HEK293 (cell line): ENCODE data around the gene C6orf136.
A peak's percentile ranks its signal among the peaks of the same experiment; 100 is the strongest.

Source experiments
- KLF9 ChIP-seq: fragments of 450-650 bp; formaldehyde crosslinking; IDR thresholded peaks from 2 replicates; pipeline ENCODE4 v1.5.1; 2016; ENCODE audit warnings: missing biosample characterization, missing genetic modification characterization, low read depth
- YY1 ChIP-seq: fragments of 450-650 bp; formaldehyde crosslinking; IDR thresholded peaks from 2 replicates; pipeline ENCODE4 v1.5.1; 2018; ENCODE audit warnings: missing biosample characterization, missing genetic modification characterization
- ZNF121 ChIP-seq: fragments of 450-650 bp; formaldehyde crosslinking; IDR thresholded peaks from 2 replicates; pipeline ENCODE4 v1.5.1; 2016; ENCODE audit warnings: missing biosample characterization, missing genetic modification characterization
- ZNF174 ChIP-seq: fragments of 450-650 bp; formaldehyde crosslinking; IDR thresholded peaks from 2 replicates; pipeline ENCODE4 v1.5.0; 2017; ENCODE audit warnings: missing biosample characterization, mild to moderate bottlenecking, missing genetic modification characterization
- ZNF510 ChIP-seq: fragments of 450-650 bp; formaldehyde crosslinking; IDR thresholded peaks from 2 replicates; pipeline ENCODE4 v1.5.1; 2018; ENCODE audit warnings: mild to moderate bottlenecking, missing genetic modification characterization, missing biosample characterization; ENCODE audit not compliant: insufficient replicate concordance
- ZNF660 ChIP-seq: fragments of 450-650 bp; IDR thresholded peaks from 2 replicates; pipeline ENCODE4 v1.5.1; 2018; ENCODE audit warnings: missing biosample characterization, mild to moderate bottlenecking, missing genetic modification characterization
- ZSCAN30 ChIP-seq: fragments of 450-650 bp; IDR thresholded peaks from 2 replicates; pipeline ENCODE4 v1.5.1; 2018; ENCODE audit warnings: missing biosample characterization, mild to moderate bottlenecking, missing genetic modification characterization, moderate library complexity
- TF ChIP-seq, protein P1 (sequence below): fragments of 450-650 bp; formaldehyde crosslinking; IDR thresholded peaks from 2 replicates; pipeline ENCODE4 v1.5.1; 2016; ENCODE audit warnings: missing biosample characterization, missing genetic modification characterization
- TF ChIP-seq, protein P2 (sequence below): fragments of 450-650 bp; formaldehyde crosslinking; IDR thresholded peaks from 2 replicates; pipeline ENCODE4 v1.5.1; 2016; ENCODE audit warnings: missing biosample characterization, missing genetic modification characterization

DNA sequence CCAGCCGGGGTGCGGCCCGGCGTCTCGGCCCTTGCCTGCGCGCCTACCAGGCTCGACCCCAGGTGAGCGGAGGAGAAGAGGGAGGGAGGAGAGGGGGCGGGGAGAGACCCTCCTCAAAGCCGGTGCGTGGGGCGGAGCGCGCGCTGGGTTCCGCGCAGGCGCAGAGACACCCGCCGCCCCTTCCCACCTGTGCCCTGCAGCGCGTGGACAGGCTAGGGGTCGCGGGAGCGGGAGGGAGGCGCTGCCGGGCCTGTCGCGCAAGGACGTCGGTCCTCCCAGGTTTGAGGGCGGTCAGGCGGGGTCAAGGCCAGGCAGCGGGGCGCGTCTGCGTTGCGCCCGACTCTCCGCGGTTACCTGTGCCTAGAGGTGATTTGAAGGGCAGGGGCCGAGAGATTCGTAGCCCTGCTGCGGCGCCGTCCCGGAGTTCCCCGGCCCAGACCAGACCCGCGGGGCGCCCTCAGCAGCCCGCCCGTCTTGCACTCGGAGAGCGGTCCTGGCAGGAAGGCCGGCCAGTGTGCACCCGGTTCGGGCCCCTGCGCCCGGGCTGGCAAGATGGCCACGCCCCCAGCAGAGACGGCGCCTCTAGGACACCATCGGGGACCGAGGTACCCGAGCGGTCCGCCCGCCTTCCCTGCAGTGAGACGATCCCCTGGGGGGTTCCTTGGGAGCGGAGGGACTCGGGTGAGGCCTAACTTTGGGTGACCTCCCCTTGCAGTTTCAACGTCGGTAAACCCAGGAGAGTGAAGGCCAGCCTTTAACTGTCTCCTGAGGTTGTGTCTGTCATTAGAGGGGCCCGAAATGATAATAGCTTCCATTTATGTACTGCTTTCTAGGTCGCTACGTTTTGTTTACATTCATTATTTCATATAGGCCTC lies 546 bp downstream of the C6orf136 start:
- TF ChIP-seq ZNF510 (tag by site-specific recombination), result no peak
- peak; percentile 87 for TF ChIP-seq KLF9
- TF ChIP-seq, protein P1, sequence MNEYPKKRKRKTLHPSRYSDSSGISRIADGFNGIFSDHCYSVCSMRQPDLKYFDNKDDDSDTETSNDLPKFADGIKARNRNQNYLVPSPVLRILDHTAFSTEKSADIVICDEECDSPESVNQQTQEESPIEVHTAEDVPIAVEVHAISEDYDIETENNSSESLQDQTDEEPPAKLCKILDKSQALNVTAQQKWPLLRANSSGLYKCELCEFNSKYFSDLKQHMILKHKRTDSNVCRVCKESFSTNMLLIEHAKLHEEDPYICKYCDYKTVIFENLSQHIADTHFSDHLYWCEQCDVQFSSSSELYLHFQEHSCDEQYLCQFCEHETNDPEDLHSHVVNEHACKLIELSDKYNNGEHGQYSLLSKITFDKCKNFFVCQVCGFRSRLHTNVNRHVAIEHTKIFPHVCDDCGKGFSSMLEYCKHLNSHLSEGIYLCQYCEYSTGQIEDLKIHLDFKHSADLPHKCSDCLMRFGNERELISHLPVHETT (tag by site-specific recombination), result no peak
- TF ChIP-seq YY1 (tag by site-specific recombination), result peak; percentile 60; the same call in 1 of the 2 replicates
- no peak; the same call in 1 of the 2 replicates for TF ChIP-seq ZNF660 (tag by site-specific recombination)
- peak; percentile 40 for TF ChIP-seq ZSCAN30 (tag by site-specific recombination)
- TF ChIP-seq, protein P2, sequence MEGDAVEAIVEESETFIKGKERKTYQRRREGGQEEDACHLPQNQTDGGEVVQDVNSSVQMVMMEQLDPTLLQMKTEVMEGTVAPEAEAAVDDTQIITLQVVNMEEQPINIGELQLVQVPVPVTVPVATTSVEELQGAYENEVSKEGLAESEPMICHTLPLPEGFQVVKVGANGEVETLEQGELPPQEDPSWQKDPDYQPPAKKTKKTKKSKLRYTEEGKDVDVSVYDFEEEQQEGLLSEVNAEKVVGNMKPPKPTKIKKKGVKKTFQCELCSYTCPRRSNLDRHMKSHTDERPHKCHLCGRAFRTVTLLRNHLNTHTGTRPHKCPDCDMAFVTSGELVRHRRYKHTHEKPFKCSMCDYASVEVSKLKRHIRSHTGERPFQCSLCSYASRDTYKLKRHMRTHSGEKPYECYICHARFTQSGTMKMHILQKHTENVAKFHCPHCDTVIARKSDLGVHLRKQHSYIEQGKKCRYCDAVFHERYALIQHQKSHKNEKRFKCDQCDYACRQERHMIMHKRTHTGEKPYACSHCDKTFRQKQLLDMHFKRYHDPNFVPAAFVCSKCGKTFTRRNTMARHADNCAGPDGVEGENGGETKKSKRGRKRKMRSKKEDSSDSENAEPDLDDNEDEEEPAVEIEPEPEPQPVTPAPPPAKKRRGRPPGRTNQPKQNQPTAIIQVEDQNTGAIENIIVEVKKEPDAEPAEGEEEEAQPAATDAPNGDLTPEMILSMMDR (tag by site-specific recombination), result peak; percentile 80
- no peak for TF ChIP-seq ZNF174 (tag by site-specific recombination)
- no peak for TF ChIP-seq ZNF121 (tag by site-specific recombination)
